DOHH2 (cell line): ENCODE data around the gene CCDC194.

Experiments used
- H3F3A ChIP-seq: fragments of 200-600 bp; sonication (generic), shearing (Covaris generic); 2 replicates; pipeline ENCODE4 v1.6.0; 2016; ENCODE audit warnings: antibody characterized with exemption, mild to moderate bottlenecking; ENCODE audit not compliant: control insufficient read depth, insufficient read depth
- H3K27ac ChIP-seq: fragments of 200-600 bp; sonication (generic); 2 replicates; pipeline ENCODE4 v1.5.1; 2014; ENCODE audit warnings: low read depth, mild to moderate bottlenecking, low read length, moderate library complexity
- H3K27me3 ChIP-seq: fragments of 200-600 bp; sonication (generic); 2 replicates; pipeline ENCODE4 v1.6.1; 2014; ENCODE audit warnings: mild to moderate bottlenecking, low read length, mixed read lengths; ENCODE audit not compliant: control insufficient read depth
- H3K36me3 ChIP-seq: fragments of 200-600 bp; sonication (generic); 2 replicates; pipeline ENCODE4 v1.6.1; 2014; ENCODE audit warnings: mild to moderate bottlenecking, low read length, moderate library complexity, mixed read lengths; ENCODE audit not compliant: control insufficient read depth
- H3K4me1 ChIP-seq: fragments of 200-600 bp; sonication (generic); 2 replicates; pipeline ENCODE4 v1.6.1; 2014; ENCODE audit warnings: mild to moderate bottlenecking, low read length, mixed read lengths; ENCODE audit not compliant: control insufficient read depth
- H3K4me2 ChIP-seq: fragments of 200-600 bp; sonication (generic); 2 replicates; pipeline ENCODE4 v1.6.0; 2014; ENCODE audit warnings: mild to moderate bottlenecking, low read length, moderate library complexity
- H3K4me3 ChIP-seq: fragments of 200-600 bp; sonication (generic); 2 replicates; pipeline ENCODE4 v1.5.1; 2014; ENCODE audit warnings: mild to moderate bottlenecking, low read length, mixed read lengths
- H3K79me2 ChIP-seq: fragments of 200-600 bp; sonication (generic); 2 replicates; pipeline ENCODE4 v1.6.1; 2014; ENCODE audit warnings: mild to moderate bottlenecking, low read length, mixed read lengths; ENCODE audit not compliant: control insufficient read depth
- H3K9me2 ChIP-seq: fragments of 200-600 bp; sonication (generic); replicated peaks from 2 replicates; pipeline ENCODE4 v1.6.1; 2014; ENCODE audit warnings: mild to moderate bottlenecking, low read length, mixed read lengths; ENCODE audit not compliant: control insufficient read depth
- H3K9me3 ChIP-seq: fragments of 200-600 bp; sonication (generic); 2 replicates; pipeline ENCODE4 v1.6.1; 2014; ENCODE audit warnings: antibody characterized with exemption, low read length, mixed read lengths; ENCODE audit not compliant: control insufficient read depth, insufficient read depth
- H4K20me1 ChIP-seq: fragments of 200-600 bp; sonication (generic); 2 replicates; pipeline ENCODE4 v1.6.0; 2014; ENCODE audit warnings: low read depth, mild to moderate bottlenecking, antibody characterized with exemption, low read length, moderate library complexity; ENCODE audit not compliant: control insufficient read depth, insufficient read depth
- EZH2phosphoT487 ChIP-seq: fragments of 200-600 bp; sonication (generic); IDR thresholded peaks from 2 replicates; pipeline ENCODE4 v1.6.1; 2017; ENCODE audit warnings: borderline replicate concordance, mild to moderate bottlenecking, antibody characterized with exemption, low read length, moderate library complexity, mixed read lengths
- TF ChIP-seq, protein P1 (sequence below): fragments of 200-600 bp; sonication (generic); IDR thresholded peaks from one replicate; pipeline ENCODE4 v1.5.1; 2014; ENCODE audit warnings: antibody characterized with exemption, mild to moderate bottlenecking, low read depth, low read length; ENCODE audit not compliant: poor library complexity, severe bottlenecking

CCDC194 gene

DNA sequence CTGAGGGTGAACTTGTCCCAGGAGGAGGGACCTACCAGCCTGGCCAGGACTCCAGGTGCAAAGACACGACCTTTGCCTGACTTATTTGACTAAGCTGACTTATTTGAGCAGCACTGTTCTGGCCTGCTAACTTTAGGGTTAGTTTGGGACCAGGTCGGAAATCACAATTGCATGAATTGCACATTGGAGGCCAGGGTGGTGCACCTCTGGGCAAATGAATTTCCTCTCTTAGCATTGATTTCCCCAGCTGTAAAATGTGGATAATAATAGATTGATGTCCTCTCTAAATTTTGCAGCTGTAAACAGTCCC, 12.8 kb upstream of the CCDC194 start:
- TF ChIP-seq, protein P1, sequence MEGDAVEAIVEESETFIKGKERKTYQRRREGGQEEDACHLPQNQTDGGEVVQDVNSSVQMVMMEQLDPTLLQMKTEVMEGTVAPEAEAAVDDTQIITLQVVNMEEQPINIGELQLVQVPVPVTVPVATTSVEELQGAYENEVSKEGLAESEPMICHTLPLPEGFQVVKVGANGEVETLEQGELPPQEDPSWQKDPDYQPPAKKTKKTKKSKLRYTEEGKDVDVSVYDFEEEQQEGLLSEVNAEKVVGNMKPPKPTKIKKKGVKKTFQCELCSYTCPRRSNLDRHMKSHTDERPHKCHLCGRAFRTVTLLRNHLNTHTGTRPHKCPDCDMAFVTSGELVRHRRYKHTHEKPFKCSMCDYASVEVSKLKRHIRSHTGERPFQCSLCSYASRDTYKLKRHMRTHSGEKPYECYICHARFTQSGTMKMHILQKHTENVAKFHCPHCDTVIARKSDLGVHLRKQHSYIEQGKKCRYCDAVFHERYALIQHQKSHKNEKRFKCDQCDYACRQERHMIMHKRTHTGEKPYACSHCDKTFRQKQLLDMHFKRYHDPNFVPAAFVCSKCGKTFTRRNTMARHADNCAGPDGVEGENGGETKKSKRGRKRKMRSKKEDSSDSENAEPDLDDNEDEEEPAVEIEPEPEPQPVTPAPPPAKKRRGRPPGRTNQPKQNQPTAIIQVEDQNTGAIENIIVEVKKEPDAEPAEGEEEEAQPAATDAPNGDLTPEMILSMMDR = no peak
- no peak for TF ChIP-seq EZH2phosphoT487
- Histone ChIP-seq H3K27me3 (no peaks in the 10 kb centered on the region), H3K4me3 (peak overlapping the region; percentile 89), H3F3A (peaks cover 25% of the 10 kb centered on the region), H3K79me2 (peaks cover 88% of the 10 kb centered on the region), H3K36me3 (peaks cover 47% of the 10 kb centered on the region), H3K27ac (peak overlapping the region; percentile 94), H4K20me1 (peaks cover 8% of the 10 kb centered on the region), H3K9me2 (no peaks in the 10 kb centered on the region), H3K4me1 (peaks cover 54% of the 10 kb centered on the region), H3K9me3 (no peaks in the 10 kb centered on the region), H3K4me2 (peak overlapping the region; percentile 91)

- Histone ChIP-seq H3K4me1 (peaks cover 48% of the 10 kb centered on the region), H3K79me2 (peaks cover 88% of the 10 kb centered on the region), H3K4me3 (peak overlapping the region; percentile 89)
Measured at GRCh38 chr19:17406046-17406886, 12.3 kb upstream of the CCDC194 start.

DNA sequence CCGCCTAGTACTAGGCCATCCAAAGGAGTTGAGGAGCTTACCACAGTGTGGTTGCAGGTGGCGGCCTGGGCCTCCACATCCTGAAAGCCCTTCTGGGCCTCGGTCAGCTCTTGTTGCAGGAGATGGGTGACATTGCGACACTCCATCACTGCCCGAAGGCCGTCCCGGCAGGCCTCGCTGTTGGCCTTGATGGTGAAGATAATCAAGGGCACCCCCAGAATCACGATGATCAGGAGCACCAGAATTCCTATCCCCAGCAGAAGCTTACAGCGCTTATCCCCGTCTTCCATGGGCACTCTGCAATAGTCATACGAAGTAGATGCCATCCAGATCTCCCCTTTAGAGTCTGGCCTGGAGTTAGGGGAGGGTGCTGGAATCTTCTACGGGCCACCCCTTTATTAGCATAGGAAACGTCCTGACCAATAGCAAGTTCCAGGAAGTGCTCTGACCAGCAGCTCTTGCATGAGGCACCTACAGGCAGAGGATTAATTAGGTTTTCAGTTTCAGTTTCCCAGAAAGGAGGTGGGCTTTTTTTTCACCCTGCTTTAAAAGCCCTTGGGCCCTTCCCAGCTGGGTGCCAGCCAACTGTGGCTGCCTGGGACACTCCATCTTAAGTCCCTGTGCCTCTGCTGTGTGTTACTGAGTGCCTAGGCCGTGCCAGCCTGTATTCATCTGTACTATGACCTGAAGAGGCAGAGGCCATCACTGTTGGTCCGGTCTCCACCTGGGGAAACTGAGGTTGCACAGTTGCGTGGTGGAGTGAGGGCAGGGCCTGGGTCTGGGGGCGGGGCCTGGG, 11.5 kb upstream of the CCDC194 start, which contains the start of gene BST2:
Gene BST2, minus strand, starts transcription at position 381 of the 796 bp plus-strand sequence. Its CDS starts 55 bp downstream, at position 326.
- Histone ChIP-seq H3K4me1 (peaks cover 44% of the 10 kb centered on the region), H3K4me2 (peak within 1 kb of the TSS; percentile 91), H3F3A (peaks cover 18% of the 10 kb centered on the region), H3K27me3 (no peaks in the 10 kb centered on the region), H3K36me3 (peaks cover 53% of the 10 kb centered on the region), H3K79me2 (peaks cover 85% of the 10 kb centered on the region), H3K9me3 (no peaks in the 10 kb centered on the region), H3K9me2 (no peaks in the 10 kb centered on the region), H3K27ac (peak within 1 kb of the TSS; percentile 94), H4K20me1 (peaks cover 8% of the 10 kb centered on the region), H3K4me3 (peak within 1 kb of the TSS; percentile 89)
- TF ChIP-seq EZH2phosphoT487 = no peak
- TF ChIP-seq, protein P1 = no peak

More at GRCh38 chr19:17406046-17406886, 12.3 kb upstream of the CCDC194 start:
- Histone ChIP-seq H3K9me2 (no peaks in the 10 kb centered on the region), H3K4me2 (peak overlapping the region; percentile 91), H4K20me1 (peaks cover 8% of the 10 kb centered on the region), H3K27me3 (no peaks in the 10 kb centered on the region), H3F3A (peaks cover 19% of the 10 kb centered on the region), H3K27ac (peak overlapping the region; percentile 94), H3K9me3 (no peaks in the 10 kb centered on the region), H3K36me3 (peaks cover 47% of the 10 kb centered on the region)
- no peak for TF ChIP-seq EZH2phosphoT487
- TF ChIP-seq, protein P1 = no peak
